GM20431 (cell line): ENCODE data around the gene ITGB1BP1.

Experiments used
- in situ Hi-C: fragments of 300-500 bp; cut with MseI, MboI; formaldehyde crosslinking; loops from one replicate; pipeline ENCODE4 v1.15.0; 2020; ENCODE audit warnings: low sequenced_read_pairs; ENCODE audit not compliant: unreplicated experiment

The ITGB1BP1 gene

DNA sequence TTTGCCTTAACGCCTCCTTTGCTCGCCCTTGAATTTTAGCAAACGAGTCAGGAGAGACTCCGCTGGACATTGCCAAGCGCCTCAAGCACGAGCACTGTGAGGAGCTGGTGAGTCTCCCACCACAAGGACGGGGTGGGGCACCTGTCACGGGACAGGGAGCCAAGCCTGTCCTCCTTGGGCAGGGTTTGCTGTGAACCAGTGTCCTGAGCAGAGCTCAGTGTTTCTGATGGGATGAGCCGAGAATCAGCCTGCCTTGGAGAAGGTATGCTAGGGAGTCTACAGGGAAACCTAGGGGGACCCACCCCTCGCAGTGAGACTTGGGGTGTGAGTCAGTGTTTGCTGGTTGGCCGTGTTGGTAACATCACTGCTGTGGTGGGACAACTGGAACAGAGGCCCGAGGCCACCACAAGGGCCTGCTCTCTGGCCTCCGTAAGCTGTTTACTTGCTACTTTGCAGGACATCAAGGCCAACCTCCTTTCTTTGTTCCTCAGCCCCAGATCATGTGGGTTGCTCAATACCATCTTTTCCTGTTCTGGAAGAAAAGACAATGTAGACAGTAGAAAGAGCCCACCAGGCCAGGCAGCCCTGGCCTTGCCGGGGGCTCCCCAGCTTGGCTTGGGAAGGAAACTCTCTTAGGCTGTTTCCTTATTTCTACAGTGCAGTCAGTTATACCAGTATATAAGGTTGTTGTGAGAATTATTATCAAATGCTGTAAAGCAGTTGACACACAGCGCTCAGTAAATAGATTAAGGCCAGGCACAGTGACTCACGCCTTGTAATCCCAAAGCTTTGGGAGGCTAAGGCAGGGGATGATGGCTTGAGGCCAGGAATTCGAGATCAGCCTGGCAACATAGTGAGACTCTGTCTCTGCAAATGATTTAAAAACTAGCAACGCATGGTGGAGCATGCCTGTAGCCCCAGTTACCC lies 42.4 kb downstream of the ITGB1BP1 start:
- in situ Hi-C loops = no loop called here

DNA sequence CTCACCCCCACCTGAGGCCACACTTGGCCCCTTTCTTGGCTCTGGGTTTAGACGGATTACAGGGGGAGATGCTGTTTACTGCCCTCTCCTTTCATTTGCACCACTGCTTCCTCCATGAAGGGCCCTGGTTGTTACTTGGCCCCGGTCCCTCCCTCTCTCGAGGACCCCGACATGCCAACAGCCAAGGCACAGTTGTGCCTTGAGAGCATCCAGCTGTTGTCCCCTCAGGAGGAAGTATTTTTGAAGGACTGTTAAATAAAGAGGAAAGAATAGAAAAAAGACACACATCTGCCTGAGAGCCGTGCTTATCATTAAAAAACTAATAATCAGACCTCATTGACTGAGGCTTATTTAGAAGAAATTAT lies 44.0 kb downstream of the ITGB1BP1 start:
- in situ Hi-C loops = no loop called here

DNA sequence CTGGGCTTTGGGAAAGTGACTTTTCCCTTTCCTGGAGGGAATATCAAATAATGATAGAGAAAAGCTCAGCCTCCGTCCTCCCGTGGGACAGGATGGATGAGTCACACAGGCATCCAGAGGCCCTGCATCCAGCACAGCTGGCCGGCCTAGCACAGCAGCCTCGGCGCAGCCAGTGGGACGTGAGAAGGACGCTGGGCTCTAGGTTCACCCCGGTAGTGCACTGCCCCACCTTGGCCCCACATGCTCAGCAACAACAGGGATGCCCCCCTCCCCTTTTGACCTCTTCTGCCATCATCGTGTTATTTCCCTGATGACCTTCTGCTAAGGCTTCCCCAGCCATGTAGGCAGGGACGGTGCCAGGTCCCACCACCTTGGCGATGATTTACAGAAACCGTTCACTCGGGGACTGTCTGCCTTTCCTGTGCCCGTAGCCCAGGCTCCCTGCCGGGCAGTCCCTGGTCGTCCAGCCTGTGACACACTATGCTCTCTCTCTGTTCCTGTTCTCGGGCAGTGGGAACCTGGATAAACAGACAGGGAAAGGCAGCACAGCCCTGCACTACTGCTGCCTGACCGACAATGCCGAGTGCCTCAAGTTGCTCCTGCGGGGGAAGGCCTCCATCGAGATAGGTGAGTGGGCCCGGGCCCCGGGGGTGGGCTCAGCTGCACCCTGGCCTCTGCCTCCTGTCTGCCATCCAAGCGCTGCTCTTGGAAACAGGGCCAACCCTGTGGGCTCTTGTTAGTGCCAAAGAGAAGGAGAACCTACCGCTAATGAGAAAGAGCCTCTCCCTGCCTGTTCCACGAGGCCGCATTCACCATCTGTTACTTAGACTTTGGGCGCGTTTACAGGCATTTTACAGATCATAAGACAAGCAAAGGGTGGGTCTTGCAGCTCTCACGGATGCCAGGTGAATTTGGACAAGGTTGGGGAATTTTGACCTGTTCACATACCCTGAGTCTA lies 44.6 kb downstream of the ITGB1BP1 start:
- in situ Hi-C loops = no loop called here

DNA sequence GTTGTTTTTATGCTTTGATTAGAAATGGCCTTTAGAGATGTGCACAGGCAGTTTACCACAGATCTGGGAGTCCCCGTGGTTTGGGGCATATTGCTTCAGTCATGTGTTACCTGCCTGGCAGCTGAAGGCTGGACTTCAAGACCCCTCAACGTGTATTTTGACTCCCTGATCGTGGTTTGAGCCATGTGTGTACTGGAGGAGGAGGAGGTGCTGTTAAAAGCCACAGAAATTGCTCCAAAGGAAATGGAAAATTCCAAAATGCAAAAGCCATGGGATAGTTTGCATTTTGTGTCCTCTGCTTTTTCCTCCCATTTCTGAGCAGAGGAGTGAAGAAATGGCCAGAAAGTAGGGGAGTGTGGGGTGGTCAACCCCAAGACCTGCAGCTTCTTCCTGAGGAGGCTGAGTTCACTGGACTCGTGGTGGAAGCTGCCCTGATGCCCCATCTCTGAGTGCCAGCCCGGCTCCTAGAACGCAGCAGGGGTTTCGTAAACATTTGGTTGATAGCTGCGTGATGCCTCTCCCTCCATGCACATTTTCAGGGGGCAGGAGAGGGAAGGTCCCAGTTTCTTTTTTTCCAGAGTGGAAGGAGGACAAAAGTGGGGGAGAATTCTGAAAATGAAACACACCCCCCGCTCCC lies 45.7 kb downstream of the ITGB1BP1 start:
- in situ Hi-C loops = no loop called here

DNA sequence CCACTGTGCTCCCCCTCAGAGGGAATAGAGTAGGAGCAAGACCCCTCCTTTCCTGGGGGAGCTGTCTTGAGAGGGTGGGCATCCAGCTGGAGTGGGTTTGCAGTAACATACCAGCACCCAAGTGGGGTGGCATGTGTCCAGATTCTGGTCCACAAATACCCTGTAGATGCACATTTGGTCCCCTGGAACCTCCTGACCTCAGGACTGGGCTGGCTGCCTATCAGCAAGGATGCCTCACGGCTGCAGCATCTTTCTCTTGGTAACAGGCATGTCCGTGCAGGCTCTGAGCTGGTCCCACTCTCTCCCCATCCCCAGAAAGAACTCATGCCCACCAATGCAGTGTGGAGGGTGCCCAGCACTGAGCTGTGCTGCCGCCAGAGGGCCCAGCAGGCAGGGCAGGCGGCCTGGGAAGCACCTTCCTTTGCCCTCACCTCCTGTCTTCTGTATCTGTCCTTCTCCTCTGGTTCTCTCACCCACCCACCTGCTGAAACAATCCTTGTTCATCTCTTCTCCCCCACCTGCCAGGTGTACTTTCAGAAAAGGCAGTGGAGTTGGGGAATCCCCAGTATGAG lies 47.4 kb downstream of the ITGB1BP1 start:
- in situ Hi-C loops = no loop called here

DNA sequence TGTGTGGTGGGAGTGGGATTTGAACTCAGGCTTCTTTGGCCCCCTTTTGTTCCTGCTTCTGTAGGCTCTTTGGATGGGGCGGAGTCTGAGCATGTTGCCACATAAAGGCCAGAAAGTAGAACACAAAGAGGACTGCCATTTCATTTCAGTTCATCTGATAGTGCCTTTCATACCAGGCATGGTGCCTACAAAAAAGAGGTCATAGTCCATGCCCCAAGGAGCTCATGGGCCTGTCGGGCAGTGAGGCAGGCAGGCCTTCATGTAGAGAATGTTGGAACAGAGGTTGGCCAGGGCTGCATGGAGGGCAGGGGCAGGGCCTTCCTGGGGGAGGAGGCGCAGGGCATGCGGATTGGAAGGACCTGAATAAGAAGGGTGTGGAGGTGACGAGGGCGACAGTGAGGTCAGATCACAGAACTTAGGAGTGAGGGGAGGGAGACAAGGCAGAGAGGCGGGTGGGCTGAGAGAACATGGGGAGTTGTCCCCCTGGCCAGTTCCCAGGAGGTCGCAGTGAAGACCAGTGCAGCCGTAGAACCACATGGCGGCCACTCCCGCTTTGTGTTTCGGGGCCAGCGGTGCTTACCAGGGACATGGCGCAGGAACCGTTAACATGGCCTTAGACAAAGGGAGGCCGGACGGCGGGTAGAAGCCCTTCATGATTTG lies 49.1 kb downstream of the ITGB1BP1 start:
- in situ Hi-C loops = no loop called here

DNA sequence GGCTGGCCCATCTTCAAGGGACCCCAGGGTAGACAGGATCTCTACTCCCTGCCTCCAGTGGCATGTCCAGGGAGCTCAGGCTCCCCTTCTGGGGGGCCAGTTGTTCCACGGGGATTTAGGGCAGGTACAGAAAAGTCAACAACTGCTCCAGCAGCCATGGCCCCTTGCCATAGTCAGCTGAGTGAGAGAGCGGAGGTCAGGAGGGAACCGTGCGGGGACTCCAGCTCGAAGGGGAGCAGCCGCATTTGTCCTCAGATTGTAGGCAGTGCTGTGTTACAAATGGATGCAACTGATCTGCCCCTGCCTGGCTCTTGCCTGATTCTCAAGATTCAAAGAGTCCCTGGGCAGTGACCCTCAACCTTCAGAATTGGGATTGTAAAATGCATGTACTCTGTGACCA lies 49.9 kb downstream of the ITGB1BP1 start:
- in situ Hi-C loops = no loop called here

DNA sequence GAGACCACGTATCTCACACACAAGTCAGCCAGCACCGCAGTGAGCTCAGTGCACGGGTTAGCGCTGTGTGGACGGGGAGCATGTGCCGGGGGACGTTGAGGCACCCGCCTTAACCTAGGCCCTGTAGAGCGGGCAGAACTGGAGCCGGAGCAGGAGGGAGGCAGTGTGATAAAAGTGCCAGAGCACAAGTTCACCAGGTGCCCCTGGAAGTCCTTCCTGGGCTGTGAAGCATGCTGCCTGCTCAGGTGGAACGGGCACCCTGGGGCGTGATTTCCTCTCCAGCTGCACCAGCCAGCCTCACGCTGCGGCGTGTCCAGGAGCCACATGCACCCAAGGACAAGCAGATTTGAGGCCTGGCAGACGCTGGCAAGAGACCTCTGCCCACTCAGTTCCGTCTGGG lies 50.3 kb downstream of the ITGB1BP1 start:
- in situ Hi-C loops = no loop called here

DNA sequence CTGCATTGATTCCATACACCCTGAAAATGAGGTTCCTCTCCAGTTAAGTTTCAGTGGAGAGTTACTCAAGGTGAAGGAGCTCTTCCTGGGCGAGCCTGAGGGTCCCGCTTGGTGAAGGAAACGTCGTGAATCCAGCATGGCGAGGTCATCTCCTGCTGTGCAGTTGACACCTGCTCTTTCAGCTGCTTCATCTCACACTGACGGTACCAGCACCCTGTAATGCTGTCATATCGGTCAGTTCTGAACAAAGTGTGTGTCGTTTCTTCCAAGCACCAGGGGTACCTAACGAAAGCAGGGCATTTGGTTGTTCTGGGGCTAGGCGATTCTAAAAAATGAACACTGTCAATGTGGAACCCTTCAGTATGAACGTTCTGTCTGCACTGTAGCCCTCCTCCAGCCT lies 52.6 kb downstream of the ITGB1BP1 start:
- in situ Hi-C loops = no loop called here

DNA sequence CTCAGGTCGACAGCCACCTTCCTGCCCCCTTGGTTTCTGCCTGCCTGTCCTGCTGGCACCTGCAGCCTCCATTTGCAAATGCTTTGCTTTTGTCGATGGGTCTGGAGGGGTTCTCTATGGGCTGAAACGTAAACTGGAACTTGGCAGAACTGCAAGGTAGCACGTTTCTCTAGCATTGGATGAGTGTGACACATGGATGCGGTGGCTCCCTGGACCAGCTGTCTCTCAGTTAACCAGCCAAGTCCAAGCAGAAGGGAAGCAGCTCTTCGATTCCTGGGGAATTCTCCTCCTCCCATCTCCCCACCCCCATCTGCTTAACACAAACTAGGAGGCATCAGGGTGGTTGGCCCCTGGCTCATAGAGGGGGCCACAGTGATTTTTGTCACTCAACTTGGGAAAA lies 57.3 kb downstream of the ITGB1BP1 start:
- in situ Hi-C loops = no loop called here

DNA sequence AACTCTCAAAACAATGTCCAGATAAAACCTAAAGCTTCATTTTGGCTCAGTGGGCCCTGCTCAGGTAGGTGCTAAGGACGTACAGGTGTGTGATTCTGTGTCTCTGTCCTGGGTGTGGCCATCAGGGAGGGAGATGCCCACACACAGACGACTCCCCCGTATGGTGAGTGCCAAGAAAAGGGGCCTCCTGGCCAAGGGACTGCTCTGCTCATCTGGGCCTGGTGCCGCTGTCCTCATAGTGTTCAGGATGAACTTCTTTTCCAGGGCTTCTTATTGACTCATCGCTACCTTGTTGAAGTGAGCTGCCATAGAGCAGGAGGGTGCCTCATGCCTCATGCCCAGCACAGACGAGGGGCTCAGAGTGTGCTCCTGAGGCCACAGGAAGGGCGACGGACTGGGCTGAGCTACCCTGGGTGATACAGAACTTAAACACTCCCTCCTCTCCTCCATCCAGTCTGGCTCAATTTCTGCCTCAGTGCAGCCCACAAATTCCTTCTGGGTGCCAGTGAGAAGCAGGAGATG lies 57.8 kb downstream of the ITGB1BP1 start:
- in situ Hi-C loops = no loop called here

DNA sequence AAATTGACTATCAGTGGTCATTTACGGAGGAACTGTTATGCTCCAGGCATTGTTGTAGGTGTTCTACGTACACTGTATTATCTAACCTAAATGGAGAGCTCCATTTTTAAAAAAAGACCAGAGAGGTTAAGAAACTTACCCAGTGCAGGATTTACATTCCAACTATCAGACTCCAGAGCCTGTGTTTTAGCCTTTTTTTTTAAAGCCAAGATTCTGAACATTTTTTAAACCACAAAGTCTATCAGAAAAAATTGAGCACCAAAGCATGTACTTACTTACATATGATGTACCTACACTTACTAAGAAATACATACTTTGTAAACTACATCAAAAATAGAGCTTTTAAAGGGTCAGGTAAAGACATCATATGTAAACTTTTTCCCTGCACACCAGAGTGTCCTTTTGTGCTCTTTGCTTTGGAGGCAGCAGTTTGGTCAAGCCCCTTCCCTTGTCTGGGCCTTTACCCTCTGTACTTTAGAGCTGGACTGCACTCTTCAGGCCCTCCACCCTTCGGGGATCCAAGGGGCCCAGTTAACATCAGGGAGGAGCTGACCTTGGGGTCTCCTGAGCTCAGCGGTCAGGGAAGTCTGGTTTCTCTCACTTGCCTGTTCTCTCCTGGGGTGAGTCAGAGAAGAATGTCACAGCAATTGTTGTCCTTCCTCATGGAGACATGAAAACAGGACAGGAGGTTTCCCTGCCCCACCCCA lies 58.4 kb downstream of the ITGB1BP1 start:
- in situ Hi-C loops = no loop called here

DNA sequence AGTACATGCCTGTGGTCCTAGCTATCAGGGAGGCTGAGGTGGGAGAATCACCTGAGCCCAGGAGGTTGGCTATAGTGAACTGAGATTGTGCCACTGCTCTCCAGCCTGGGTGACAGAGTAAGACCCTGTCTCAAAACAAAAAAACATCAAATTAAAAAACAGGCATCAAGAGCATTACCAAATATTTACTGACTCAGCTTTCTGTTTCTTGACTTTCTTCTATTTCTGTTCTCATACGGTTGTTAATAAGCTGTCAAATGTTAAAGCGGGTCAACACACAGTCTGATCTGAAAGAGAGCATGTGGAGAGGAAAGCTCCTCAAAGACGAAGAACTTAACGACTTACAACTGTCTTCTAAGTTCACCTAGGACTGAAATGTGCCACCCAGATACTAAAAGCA lies 59.0 kb downstream of the ITGB1BP1 start:
- in situ Hi-C loops = no loop called here

DNA sequence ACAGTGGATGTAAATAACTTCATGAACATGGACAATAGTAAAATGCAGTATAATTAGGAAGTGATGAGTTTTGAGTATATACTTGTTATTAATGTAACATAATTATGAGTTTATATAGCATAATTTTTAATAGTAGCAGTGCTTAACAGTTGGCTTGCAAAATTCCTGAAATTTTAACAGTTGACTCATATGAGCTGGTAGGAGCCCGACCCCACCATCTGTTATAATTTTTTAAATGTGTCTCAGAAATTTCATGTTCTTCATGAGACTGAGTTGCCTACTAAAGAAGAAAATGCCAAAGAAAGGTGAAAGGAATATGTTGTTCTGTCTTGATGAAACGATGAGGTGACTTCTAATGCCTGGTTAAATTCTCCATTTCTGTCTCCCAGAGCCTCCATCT lies 62.6 kb downstream of the ITGB1BP1 start:
- in situ Hi-C loops = no loop called here

DNA sequence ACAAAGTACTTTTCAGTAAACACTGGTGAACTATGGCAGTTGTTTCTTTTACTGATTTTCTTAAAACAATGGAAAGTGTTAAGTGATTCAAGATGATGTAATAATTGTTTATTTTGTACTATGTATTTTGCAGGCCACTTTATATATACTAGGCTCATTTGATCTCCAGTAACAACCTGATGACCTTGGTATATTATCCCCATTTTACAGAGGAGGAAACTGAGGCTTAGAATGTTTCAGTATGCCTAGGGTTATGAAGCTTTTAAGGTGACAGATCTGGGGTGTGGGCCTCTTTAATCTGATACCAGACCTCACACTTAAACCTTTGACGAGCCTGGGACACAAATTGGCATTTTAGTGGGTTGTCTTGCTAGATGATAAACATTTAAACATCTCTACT lies 63.2 kb downstream of the ITGB1BP1 start:
- in situ Hi-C loops = no loop called here

DNA sequence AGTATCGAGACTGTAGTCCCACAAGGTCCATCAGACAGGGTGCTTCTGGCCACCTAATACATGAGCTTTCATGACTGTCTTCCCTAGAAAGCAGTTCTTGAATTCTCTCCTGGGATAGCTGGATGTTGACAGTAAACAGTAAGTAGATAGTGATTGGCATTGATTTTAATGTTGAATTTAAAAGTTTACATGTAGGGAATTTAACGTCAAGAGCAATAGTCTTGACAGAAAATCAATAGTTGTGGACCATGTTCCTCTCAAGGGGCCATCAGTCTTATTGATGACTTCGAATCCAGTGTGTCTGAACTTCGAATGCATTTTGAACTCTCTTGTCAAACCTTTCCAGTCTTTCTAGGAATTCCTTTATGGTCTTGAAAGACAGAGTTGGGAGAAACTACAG lies 63.9 kb downstream of the ITGB1BP1 start:
- in situ Hi-C loops = no loop called here

DNA sequence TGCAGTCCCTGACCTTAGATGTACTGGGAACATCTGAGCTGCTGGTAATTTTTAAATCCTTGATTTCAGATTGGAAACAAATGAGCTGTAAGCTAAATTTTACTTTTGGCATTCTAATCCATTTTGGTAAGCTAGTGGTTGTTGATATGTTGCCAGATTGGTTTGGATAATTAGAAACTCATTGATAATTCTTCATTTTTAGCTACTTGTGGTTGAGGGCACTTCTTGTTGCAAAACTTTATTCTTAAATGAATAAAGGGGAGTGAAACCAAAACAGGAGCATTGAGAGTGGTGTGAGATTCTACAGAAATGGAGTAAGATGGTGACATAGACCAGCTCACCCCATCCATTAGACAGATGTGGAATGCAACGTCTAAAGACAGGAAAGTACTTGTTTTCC lies 64.5 kb downstream of the ITGB1BP1 start:
- in situ Hi-C loops = no loop called here

DNA sequence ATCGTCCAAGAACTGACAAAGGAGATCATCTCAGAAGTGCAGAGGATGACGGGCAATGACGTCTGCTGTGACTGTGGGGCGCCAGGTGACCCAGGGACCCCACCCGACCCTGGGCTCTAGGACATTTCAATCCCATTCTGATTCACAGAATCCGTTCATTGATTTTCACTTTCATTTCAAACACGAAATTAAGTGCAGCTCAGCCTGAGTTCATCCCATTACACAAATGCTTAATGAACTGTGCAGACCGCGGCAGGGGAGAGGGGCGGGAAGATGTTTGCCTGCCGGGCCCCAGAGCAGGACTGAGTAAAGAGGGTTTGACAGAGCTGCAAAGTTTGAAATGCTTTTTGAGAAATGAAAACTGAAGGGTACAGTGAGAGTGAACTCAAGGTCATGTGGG lies 67.1 kb downstream of the ITGB1BP1 start:
- in situ Hi-C loops = no loop called here

DNA sequence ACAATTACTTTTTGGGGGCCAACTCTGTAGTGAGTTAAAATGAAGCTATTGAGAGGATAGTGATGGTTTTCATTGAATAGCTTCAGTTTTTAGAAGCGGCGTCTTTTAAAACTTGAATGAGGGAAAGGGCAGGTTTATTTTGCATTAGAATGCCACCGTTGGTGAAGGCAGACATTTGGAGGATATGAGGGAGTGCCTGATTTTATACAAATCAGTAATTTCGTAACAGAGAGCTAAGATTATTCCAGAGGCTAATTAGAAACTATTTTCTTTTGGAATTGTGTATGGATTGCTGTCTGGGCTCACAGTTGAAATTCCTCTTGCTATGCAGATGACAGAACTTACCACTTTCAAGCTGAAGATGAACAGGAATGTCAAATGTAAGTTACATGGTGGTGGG lies 67.6 kb downstream of the ITGB1BP1 start:
- in situ Hi-C loops = no loop called here
